Measurements from ENCODE around the gene MACROD2. TPM values are rescaled to one million over a fixed set of nuclear protein-coding genes. Genes with fewer than 3 reads are reported as not detected.

MACROD2 gene
- total RNA-seq, 6 experiments from 2014 or later, result 0.05 to 0.57 (median 0.11) TPM; not detected in 1

- no peak for DNase-seq
Measured at GRCh38 chr20:14331646-14332045, 336.3 kb downstream of the MACROD2 start.

DNA sequence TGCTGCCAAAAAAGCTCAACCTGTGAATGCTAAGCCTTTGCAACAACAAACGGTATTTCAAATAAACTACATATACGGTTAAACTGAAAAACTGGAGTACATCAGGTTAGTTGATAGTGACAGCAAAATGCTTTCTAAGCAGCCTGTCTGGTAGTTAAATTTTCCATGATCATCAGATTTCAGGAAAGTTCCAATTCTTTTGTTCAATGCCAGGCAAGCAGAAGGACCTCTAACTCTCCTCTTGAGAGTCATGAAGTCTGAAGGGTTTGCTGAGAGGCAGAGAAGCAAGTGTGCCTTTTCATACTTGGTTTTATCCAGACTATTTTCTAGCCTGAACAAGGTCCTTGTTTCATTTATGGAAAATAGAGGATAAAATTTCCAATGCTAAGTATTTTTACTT lies 337.6 kb downstream of the MACROD2 start:
- no peaks in the 10 kb centered on the region for H3K36me3 Mint-ChIP-seq (ENCODE audit: low read depth)
- H3K27ac Mint-ChIP-seq, result no peak overlapping the region
- H3K27me3 Mint-ChIP-seq (ENCODE audit: insufficient read depth), result no peaks in the 10 kb centered on the region
- no peaks in the 10 kb centered on the region for H3K4me1 Mint-ChIP-seq (ENCODE audit: low read depth)
- no peaks in the 10 kb centered on the region; the same call in 1 of the 2 replicates for H3K9me3 Mint-ChIP-seq
- DNase-seq, result no peak
- no peak overlapping the region for H3K4me3 Mint-ChIP-seq
- no peak for TF ChIP-seq CTCF (IDR thresholded peaks at IDR 0.05)

More at GRCh38 chr20:14331646-14332045, 336.3 kb downstream of the MACROD2 start:
- Mint-ChIP-seq H3K9me3 (peaks cover 8% of the 10 kb centered on the region), H3K36me3 (ENCODE audit: low read depth) (no peaks in the 10 kb centered on the region), H3K27ac (no peak overlapping the region), H3K4me3 (no peak overlapping the region), H3K4me1 (ENCODE audit: low read depth) (no peaks in the 10 kb centered on the region), H3K27me3 (ENCODE audit: insufficient read depth) (no peaks in the 10 kb centered on the region)
- TF ChIP-seq CTCF (IDR thresholded peaks at IDR 0.05), result no peak

DNA sequence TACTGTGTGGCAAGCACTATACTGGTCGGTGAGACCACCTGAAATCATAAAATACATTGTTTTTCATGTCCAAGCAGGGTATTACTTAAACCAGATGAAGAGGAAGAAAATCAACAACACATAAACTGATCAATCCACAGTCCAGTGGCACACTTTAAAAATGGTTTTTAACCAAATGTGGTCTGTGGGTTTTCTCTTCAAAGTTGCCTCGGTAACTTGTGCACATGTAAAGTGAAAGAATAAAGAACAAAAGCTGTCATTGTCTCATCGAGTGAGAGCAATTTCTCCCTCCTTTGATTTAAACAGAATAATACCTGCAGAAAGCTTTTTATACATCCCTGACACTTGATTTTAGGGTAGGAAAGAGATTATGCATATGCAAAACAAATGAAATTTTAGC lies 338.4 kb downstream of the MACROD2 start:
- no peak for DNase-seq
- Mint-ChIP-seq H3K36me3 (ENCODE audit: low read depth) (no peaks in the 10 kb centered on the region), H3K27me3 (ENCODE audit: insufficient read depth) (no peaks in the 10 kb centered on the region), H3K4me1 (ENCODE audit: low read depth) (no peaks in the 10 kb centered on the region), H3K9me3 (no peaks in the 10 kb centered on the region; the same call in 1 of the 2 replicates), H3K27ac (no peak overlapping the region), H3K4me3 (no peak overlapping the region)
- TF ChIP-seq CTCF (IDR thresholded peaks at IDR 0.05), result no peak

DNA sequence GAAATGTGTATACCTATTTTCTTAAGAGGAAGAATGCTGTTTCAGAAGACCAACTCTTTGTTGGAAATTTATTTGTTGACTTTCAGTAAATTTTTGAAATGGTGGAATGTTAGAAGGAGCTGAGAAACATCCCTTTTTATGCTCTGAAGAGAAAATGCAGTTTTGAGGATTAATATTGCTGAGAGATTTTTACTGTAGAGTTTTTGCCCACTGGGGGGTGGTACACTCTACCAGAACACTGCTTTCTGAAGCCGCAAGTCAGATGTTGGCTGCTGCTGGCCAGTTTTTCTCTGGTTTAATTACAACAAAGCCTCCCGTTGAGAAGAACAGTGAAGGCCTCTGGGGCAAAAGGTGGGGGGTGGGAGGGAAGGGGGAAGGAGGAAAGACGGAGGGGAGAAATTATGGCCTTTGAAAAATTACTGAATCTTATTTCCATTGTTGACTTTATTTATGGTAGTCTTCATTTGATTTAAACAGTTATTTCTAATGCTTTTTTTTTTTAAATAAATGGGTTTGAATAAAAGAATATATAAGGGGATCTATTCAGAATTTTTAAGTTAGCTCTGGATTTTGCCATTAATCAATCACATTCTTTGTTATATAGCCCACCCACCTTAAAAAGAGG lies 339.1 kb downstream of the MACROD2 start:
- no peak; the same call in 1 of the 2 replicates for TF ChIP-seq CTCF (IDR thresholded peaks at IDR 0.05)
- no peaks in the 10 kb centered on the region for H3K27me3 Mint-ChIP-seq (ENCODE audit: insufficient read depth)
- H3K4me3 Mint-ChIP-seq, result no peak overlapping the region
- H3K27ac Mint-ChIP-seq, result no peak overlapping the region
- H3K9me3 Mint-ChIP-seq, result no peaks in the 10 kb centered on the region; the same call in 1 of the 2 replicates
- H3K4me1 Mint-ChIP-seq (ENCODE audit: low read depth), result no peaks in the 10 kb centered on the region
- no peak for DNase-seq
- no peaks in the 10 kb centered on the region for H3K36me3 Mint-ChIP-seq (ENCODE audit: low read depth)

DNA sequence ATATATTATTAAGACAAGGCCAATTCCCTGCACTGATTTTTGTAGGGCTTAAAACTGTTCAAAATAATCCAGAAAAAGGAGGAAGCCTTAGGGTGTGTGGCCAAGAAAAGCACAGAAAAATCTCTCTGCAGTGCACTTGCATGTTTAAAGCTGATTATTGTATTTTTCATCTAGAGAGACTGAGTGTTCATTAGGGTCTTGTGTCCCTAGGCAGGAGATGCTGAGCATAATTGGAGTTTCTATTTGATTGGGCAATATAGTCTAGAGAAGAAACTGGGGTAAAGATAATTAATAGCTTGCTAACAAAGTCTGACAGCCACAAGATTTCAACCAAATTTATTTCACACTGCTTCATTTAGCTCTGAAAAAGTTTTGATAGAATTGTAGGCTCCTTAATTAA lies 339.7 kb downstream of the MACROD2 start:
- Mint-ChIP-seq H3K27ac (no peak overlapping the region), H3K4me3 (no peak overlapping the region), H3K27me3 (ENCODE audit: insufficient read depth) (no peaks in the 10 kb centered on the region), H3K4me1 (ENCODE audit: low read depth) (no peaks in the 10 kb centered on the region), H3K9me3 (peaks cover 3% of the 10 kb centered on the region; the same call in 1 of the 2 replicates), H3K36me3 (ENCODE audit: low read depth) (no peaks in the 10 kb centered on the region)
- no peak for TF ChIP-seq CTCF (IDR thresholded peaks at IDR 0.05)
- DNase-seq, result no peak
